Psoas muscle (tissue), 8 donors: ENCODE data around the gene MSH6. TPM values are rescaled to one million over a fixed set of nuclear protein-coding genes. Genes with fewer than 3 reads are reported as not detected.

ENCODE experiments used
- ATAC-seq, 4 donors: fragments of 200-7000 bp; cut with Tn5 transposase; one replicate each; pipeline ENCODE4 v1.9.1; 2020; ENCODE audit warnings: moderate library complexity in 3 of 4, mild to moderate bottlenecking in 2 of 4
- DNase-seq, 2 donors: peaks; one replicate each; pipeline ENCODE4 v3.0.0-alpha.2; 2020
- H3K27ac ChIP-seq: fragments of 200-600 bp; one replicate; pipeline ENCODE4 v1.8.0; 2022
- H3K27me3 ChIP-seq, 3 donors: fragments of 200-600 bp in 1 of 3; one replicate each; pipeline versions ENCODE4 v1.6.1 to v1.8.0; 2013 to 2022; ENCODE audit warnings: low read length in 2 of 3, mild to moderate bottlenecking in 2 of 3, moderate library complexity in 1 of 3; ENCODE audit not compliant: insufficient read depth in 3 of 3
- H3K36me3 ChIP-seq, 2 donors: fragments of 200-600 bp in 1 of 2; one replicate each; pipeline versions ENCODE4 v1.6.1 to v1.8.0; 2013 to 2022; ENCODE audit warnings: low read depth in 1 of 2, mild to moderate bottlenecking in 1 of 2, moderate library complexity in 1 of 2; ENCODE audit not compliant: insufficient read depth in 1 of 2
- H3K4me1 ChIP-seq: fragments of 200-600 bp; one replicate; pipeline ENCODE4 v1.8.0; 2022
- H3K4me3 ChIP-seq: fragments of 200-600 bp; one replicate; pipeline ENCODE4 v1.8.0; 2022; ENCODE audit warnings: mild to moderate bottlenecking
- H3K9me3 ChIP-seq: fragments of 200-600 bp; one replicate; pipeline ENCODE4 v1.8.0; 2022
- WGBS, 3 donors: extraction: QIAGEN DNeasy Blood & Tissue Kit; methylation state at CpG; one replicate each; pipeline versions ENCODE4 v1.1.6 to v1.1.7; 2013; 5-methylcytosine and 5-hydroxymethylcytosine counted together
- intact Hi-C, 2 donors: fragments of 100-400 bp; cut with DNase I; formaldehyde crosslinking; loops; one replicate each; pipeline versions ENCODE4 v1.11.0 to v1.14.2; 2022
- polyA plus RNA-seq, 3 donors: library from polyadenylated mRNA; stranded (reverse); fragments of 200-250 nt; gene quantifications; one replicate each; pipeline ENCODE4 v1.2.3, GENCODE V29; 2013
- total RNA-seq, 4 donors: library from RNA; stranded (reverse); fragmentation: NEBNext Ultra II Directional in 2 of 4; extraction: Animal tissue kit (Norgen Biotek cat#: 25700) in 2 of 4; gene quantifications; one replicate each; pipeline versions ENCODE4 v1.2.1 to v1.2.4, GENCODE V29; 2021 to 2023
- TF ChIP-seq, protein P1 (sequence below): fragments of 200-600 bp; IDR thresholded peaks from one replicate; pipeline ENCODE4 v1.8.0; 2022; ENCODE audit warnings: antibody characterized with exemption
- donor health status: healthy with polysubstance abuse.
- donor health status: DM: no; HTN: no; CAD: no; lungs with moderate emphysema.
- donor health status: Bipolar disorder and iron deficiency.
- donor health status: healthy.
- donor health status: DM: yes; HTN: yes; CAD: no.
- donor health status: DM: no; HTN: no; CAD: no.
- donor health status: DM: no; HTN: no; CAD: no.
- donor health status: DM: yes; HTN: yes; CAD: no.

Gene MSH6
- total and polyA plus RNA-seq, 7 donors: 7.7 to 21.1 (median 12.0) TPM

DNA sequence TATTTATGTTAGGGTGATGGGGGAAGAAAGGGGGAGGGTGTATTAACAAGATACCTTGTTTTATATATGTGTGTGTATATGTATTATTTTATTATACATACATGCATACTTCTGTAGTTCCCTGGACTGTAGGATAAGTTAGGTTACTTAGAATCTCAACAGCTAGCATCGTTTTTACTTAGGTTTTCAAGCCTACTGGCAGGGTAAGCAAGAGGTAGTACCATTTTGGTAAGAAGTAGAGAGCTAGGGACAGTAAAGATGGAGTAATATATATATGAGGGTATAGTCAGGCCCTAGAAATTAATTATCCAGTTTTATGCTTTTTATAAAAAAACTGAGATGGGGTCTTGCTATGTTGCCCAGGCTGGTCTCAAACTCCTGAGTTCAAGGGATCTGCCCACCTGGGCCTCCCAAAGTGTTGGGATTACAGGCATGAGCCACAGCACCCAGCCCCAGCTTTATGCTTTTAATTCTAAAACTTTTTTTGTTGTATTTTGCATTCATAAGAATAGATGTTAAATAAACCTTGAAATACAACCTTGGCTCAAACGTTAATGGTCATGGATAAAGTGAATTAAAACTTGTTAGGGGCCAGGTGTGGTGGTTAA lies 13.2 kb downstream of the MSH6 start:
- H3K36me3 ChIP-seq: peaks cover 0 to 71% of the 10 kb centered on the region in 2 donors
- H3K4me1 ChIP-seq: no peaks in the 10 kb centered on the region
- H3K27ac ChIP-seq: no peak overlapping the region
- no peaks in the 10 kb centered on the region for H3K27me3 ChIP-seq
- intact Hi-C loops: no loop called here
- no peak overlapping the region for H3K4me3 ChIP-seq
- WGBS, 3 donors: 69 to 85% (median 77%) methylated on average over 2 of the region's 2 CpGs
- TF ChIP-seq, protein P1, sequence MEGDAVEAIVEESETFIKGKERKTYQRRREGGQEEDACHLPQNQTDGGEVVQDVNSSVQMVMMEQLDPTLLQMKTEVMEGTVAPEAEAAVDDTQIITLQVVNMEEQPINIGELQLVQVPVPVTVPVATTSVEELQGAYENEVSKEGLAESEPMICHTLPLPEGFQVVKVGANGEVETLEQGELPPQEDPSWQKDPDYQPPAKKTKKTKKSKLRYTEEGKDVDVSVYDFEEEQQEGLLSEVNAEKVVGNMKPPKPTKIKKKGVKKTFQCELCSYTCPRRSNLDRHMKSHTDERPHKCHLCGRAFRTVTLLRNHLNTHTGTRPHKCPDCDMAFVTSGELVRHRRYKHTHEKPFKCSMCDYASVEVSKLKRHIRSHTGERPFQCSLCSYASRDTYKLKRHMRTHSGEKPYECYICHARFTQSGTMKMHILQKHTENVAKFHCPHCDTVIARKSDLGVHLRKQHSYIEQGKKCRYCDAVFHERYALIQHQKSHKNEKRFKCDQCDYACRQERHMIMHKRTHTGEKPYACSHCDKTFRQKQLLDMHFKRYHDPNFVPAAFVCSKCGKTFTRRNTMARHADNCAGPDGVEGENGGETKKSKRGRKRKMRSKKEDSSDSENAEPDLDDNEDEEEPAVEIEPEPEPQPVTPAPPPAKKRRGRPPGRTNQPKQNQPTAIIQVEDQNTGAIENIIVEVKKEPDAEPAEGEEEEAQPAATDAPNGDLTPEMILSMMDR: no peak
- H3K9me3 ChIP-seq: no peaks in the 10 kb centered on the region
- DNase-seq (no peak), ATAC-seq (no peak)

DNA sequence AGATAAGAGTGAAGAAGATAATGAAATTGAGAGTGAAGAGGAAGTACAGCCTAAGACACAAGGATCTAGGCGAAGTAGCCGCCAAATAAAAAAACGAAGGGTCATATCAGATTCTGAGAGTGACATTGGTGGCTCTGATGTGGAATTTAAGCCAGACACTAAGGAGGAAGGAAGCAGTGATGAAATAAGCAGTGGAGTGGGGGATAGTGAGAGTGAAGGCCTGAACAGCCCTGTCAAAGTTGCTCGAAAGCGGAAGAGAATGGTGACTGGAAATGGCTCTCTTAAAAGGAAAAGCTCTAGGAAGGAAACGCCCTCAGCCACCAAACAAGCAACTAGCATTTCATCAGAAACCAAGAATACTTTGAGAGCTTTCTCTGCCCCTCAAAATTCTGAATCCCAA lies 15.7 kb downstream of the MSH6 start:
- ATAC-seq: no peak
- Histone ChIP-seq H3K4me3 (no peak overlapping the region), H3K4me1 (no peaks in the 10 kb centered on the region), H3K27me3 (no peaks in the 10 kb centered on the region), H3K27ac (no peak overlapping the region), H3K9me3 (peaks cover 5% of the 10 kb centered on the region), H3K36me3 (peaks cover 5 to 92% of the 10 kb centered on the region in 2 donors)
- WGBS, 3 donors: 93 to 99% (median 93%) methylated on average over 6 of the region's 6 CpGs
- DNase-seq: no peak
- TF ChIP-seq, protein P1: no peak
- intact Hi-C loops: no loop called here

GRCh38 chr2:47799031-47799609 lies 16.2 kb downstream of the MSH6 start:
- peaks cover 7% of the 10 kb centered on the region for H3K9me3 ChIP-seq
- H3K27ac ChIP-seq: no peak overlapping the region
- 93 to 98% (median 95%) methylated on average over 6 of the region's 6 CpGs for WGBS, 3 donors
- intact Hi-C loops: no loop called here
- DNase-seq: no peak
- no peak for ATAC-seq
- H3K4me1 ChIP-seq: no peaks in the 10 kb centered on the region
- TF ChIP-seq, protein P1: no peak
- no peak overlapping the region for H3K4me3 ChIP-seq
- no peaks in the 10 kb centered on the region for H3K27me3 ChIP-seq
- peaks cover 5 to 96% of the 10 kb centered on the region in 2 donors for H3K36me3 ChIP-seq

DNA sequence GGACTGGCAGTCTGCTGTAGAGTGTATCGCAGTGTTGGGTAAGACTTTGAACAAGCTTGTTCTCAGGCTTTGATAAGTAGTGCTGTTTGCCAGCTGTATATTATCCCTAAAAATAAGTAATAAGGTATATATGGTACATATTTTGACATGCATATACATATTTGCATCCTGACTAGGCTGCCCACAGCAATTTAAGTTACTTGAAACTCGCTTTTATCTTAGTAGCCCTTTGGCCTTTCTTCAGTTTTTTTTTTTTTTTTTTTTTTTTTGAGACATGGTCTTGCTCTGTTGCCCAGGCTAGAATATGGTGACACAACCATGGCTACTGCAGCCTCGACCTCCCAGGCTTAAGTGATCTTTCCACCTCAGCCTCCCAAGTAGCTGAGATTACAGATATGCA lies 18.2 kb downstream of the MSH6 start:
- no peak for DNase-seq
- Histone ChIP-seq H3K36me3 (peaks cover 9 to 99% of the 10 kb centered on the region in 2 donors), H3K4me3 (no peak overlapping the region), H3K4me1 (no peaks in the 10 kb centered on the region), H3K27ac (no peak overlapping the region), H3K27me3 (no peaks in the 10 kb centered on the region), H3K9me3 (peaks cover 7% of the 10 kb centered on the region)
- TF ChIP-seq, protein P1: no peak
- intact Hi-C loops: no loop called here
- WGBS, 3 donors: 82 to 97% (median 84%) methylated on average over 3 of the region's 3 CpGs
- ATAC-seq: no peak
